DND-41 (cell line): ENCODE results near the gene FOXL2.
A peak's percentile ranks its signal among the peaks of the same experiment; 100 is the strongest.

Experiments used
- ATAC-seq: fragments of 200-7000 bp; cut with Tn5 transposase; 3 replicates; pipeline ENCODE4 v1.9.1; 2021; ENCODE audit warnings: low read depth; ENCODE audit not compliant: insufficient read depth
- DNase-seq: peaks from one replicate; pipeline ENCODE4 v3.0.0-alpha.2; 2020
- H2AFZ ChIP-seq: 2 replicates; pipeline ENCODE4 v1.6.0; 2012; ENCODE audit warnings: low read depth, low read length
- H3K27ac ChIP-seq: 2 replicates; pipeline ENCODE4 v1.5.1; 2012; ENCODE audit warnings: low read length, inconsistent platforms
- H3K27me3 ChIP-seq: fragments of 200-600 bp; sonication (generic); 2 replicates; pipeline ENCODE4 v1.6.0; 2012; ENCODE audit warnings: low read length, mild to moderate bottlenecking, inconsistent platforms; ENCODE audit not compliant: insufficient read depth, poor library complexity
- H3K36me3 ChIP-seq: 2 replicates; pipeline ENCODE4 v1.5.1; 2012; ENCODE audit warnings: low read length, inconsistent platforms; ENCODE audit not compliant: insufficient read depth
- H3K4me1 ChIP-seq: 2 replicates; pipeline ENCODE4 v1.5.1; 2012; ENCODE audit warnings: mild to moderate bottlenecking, low read length; ENCODE audit not compliant: insufficient read depth
- H3K4me2 ChIP-seq: 2 replicates; pipeline ENCODE4 v1.6.0; 2012; ENCODE audit warnings: mild to moderate bottlenecking, moderate library complexity, low read length, inconsistent platforms; ENCODE audit not compliant: insufficient read depth
- H3K4me3 ChIP-seq, 2 experiments: fragments of 200-600 bp in 1 of 2; shearing (Covaris generic) in 1 of 2; 2 replicates each; pipeline ENCODE4 v1.5.1; 2012 to 2016; ENCODE audit warnings: inconsistent platforms in 2 of 2, low read length in 2 of 2, mild to moderate bottlenecking in 2 of 2, low read depth in 1 of 2, moderate library complexity in 1 of 2
- H3K79me2 ChIP-seq: 2 replicates; pipeline ENCODE4 v1.6.0; 2012; ENCODE audit warnings: low read length, inconsistent platforms; ENCODE audit not compliant: insufficient read depth
- H3K9ac ChIP-seq: 2 replicates; pipeline ENCODE4 v1.6.0; 2012; ENCODE audit warnings: low read depth, mild to moderate bottlenecking, inconsistent platforms, low read length, moderate library complexity
- H3K9me3 ChIP-seq: 2 replicates; pipeline ENCODE4 v1.5.1; 2012; ENCODE audit warnings: low read length, moderate library complexity, mild to moderate bottlenecking, inconsistent platforms; ENCODE audit not compliant: insufficient read depth, severe bottlenecking
- H4K20me1 ChIP-seq: 2 replicates; pipeline ENCODE4 v1.6.0; 2012; ENCODE audit warnings: low read length; ENCODE audit not compliant: insufficient read depth
- EZH2 ChIP-seq: IDR thresholded peaks from 3 replicates; pipeline ENCODE4 v1.6.1; 2012; ENCODE audit warnings: borderline replicate concordance, low read depth, mild to moderate bottlenecking, moderate library complexity, low read length, inconsistent platforms; ENCODE audit not compliant: severe bottlenecking
- TF ChIP-seq, protein P1 (sequence below): IDR thresholded peaks from 2 replicates; pipeline ENCODE4 v1.5.1; 2012; ENCODE audit warnings: borderline replicate concordance, low read length, moderate library complexity, mild to moderate bottlenecking; ENCODE audit not compliant: poor library complexity, severe bottlenecking; ENCODE audit errors: extremely low read depth

FOXL2 gene

DNA sequence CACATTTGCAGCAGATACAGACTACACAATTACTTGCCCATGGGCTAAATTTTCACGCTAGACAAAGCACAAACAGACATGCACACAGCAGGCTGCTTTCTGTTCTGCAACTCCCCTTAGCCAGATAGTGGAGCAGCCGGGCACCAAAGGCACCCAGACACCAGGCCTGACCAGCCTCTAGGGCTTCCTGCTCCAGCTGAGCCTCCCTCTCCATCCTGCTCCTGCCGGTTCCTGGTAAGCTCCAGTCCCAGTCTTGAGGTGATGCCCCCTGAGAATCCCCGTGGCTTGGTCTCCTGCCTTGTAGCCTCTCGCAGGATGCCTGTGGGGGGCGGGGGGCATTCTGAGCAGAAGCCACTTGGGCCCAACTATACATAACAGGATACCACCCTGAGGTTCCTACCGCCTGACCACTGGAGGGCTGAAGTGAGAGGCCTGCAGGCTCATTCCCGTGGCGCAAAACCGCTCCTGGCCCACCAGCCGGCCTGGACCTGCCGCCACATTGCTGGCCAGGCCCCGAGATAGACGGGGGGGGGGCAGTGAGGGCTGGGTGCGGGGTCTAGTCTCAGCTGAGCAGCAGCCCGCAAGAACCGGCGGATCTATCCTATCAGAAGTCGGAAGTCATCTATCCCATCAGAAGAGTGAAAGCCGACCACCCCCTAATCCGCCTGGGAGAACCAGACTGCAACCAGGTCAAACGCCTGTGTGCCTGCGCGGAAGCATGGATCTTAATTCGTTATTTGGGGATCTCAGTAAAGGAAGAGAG, 3.9 kb downstream of the FOXL2 start:
- no peak for DNase-seq
- H3K4me2 ChIP-seq = no peak overlapping the region

DNA sequence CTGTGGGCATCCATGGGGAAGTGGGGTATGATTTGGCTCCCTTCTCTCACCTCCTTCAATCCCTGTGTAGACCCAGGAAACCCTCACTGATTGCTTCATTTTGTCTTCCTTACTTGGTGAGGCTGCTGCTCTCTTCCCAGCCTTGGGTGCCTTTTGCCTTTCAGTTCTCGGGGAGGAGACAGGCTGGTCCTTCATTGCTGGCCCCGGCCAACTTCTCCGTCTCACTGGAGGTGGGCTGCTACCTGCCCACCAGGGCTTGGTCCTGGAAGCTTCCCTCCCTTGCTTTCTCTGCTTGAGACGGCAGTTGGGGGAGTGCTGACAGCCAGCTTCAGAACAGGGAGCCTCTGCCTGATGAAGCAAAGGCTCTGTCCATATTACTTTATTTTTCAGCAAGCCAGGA, 4.7 kb downstream of the FOXL2 start:
- Histone ChIP-seq H3K36me3 (no peaks in the 10 kb centered on the region), H3K4me3 (no peak overlapping the region), H3K9ac (no peak overlapping the region), H2AFZ (no peak overlapping the region), H3K79me2 (no peaks in the 10 kb centered on the region), H3K27ac (no peak overlapping the region), H4K20me1 (no peaks in the 10 kb centered on the region), H3K9me3 (no peaks in the 10 kb centered on the region), H3K27me3 (no peaks in the 10 kb centered on the region), H3K4me2 (no peak overlapping the region), H3K4me1 (no peaks in the 10 kb centered on the region)
- ATAC-seq (no peak), DNase-seq (no peak)
- TF ChIP-seq, protein P1, sequence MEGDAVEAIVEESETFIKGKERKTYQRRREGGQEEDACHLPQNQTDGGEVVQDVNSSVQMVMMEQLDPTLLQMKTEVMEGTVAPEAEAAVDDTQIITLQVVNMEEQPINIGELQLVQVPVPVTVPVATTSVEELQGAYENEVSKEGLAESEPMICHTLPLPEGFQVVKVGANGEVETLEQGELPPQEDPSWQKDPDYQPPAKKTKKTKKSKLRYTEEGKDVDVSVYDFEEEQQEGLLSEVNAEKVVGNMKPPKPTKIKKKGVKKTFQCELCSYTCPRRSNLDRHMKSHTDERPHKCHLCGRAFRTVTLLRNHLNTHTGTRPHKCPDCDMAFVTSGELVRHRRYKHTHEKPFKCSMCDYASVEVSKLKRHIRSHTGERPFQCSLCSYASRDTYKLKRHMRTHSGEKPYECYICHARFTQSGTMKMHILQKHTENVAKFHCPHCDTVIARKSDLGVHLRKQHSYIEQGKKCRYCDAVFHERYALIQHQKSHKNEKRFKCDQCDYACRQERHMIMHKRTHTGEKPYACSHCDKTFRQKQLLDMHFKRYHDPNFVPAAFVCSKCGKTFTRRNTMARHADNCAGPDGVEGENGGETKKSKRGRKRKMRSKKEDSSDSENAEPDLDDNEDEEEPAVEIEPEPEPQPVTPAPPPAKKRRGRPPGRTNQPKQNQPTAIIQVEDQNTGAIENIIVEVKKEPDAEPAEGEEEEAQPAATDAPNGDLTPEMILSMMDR = no peak
- TF ChIP-seq EZH2 = no peak

More for the DNA sequence above, 3.9 kb downstream of the FOXL2 start:
- no peaks in the 10 kb centered on the region for H3K9me3 ChIP-seq
- H4K20me1 ChIP-seq = no peaks in the 10 kb centered on the region
- H3K36me3 ChIP-seq = no peaks in the 10 kb centered on the region
- H3K79me2 ChIP-seq = no peaks in the 10 kb centered on the region
- H3K4me3 ChIP-seq = no peak overlapping the region
- no peak overlapping the region for H2AFZ ChIP-seq
- no peak overlapping the region for H3K27ac ChIP-seq
- no peak overlapping the region for H3K9ac ChIP-seq
- ATAC-seq = no peak
- no peaks in the 10 kb centered on the region for H3K4me1 ChIP-seq
- no peak for TF ChIP-seq EZH2
- TF ChIP-seq, protein P1 = no peak
- H3K27me3 ChIP-seq = no peaks in the 10 kb centered on the region

DNA sequence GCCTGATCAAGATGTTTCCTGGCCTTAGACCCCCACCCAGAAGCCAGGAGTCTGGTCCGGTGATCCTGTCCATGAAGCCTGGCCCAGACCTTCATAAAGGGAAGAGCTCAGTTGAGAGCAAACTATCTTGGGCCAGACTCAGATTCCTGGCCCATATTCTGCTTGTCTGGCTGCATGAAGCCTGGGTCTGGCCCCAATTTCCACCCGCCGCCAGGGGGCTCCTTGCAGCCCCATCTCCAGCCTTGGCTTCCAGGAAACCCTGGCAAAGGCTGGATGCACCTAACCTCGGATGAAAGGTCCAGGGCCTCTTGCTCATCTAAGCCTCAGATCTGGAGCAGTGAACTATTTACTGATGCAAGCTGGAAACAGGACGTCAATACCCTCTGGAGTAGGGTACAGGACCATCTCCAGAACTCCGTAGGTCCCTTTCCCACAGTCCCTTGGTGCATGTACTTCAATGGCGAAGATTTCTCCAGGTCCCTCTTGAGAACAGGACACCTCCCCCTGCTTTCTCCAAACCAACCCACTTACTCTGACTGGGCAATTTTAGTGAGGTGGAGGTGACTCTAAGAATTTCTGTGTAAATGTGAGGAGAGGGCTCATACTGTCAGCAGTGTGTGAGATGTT, 5.6 kb downstream of the FOXL2 start:
- H4K20me1 ChIP-seq = no peaks in the 10 kb centered on the region

More for the DNA sequence above, 5.6 kb downstream of the FOXL2 start:
- no peaks in the 10 kb centered on the region for H3K79me2 ChIP-seq
- H3K27ac ChIP-seq = no peak overlapping the region
- DNase-seq = peak; percentile 21
- no peaks in the 10 kb centered on the region for H3K27me3 ChIP-seq
- no peak; the same call in 2 of the 3 replicates for ATAC-seq
- H3K9ac ChIP-seq = no peak overlapping the region
- H2AFZ ChIP-seq = no peak overlapping the region
- no peaks in the 10 kb centered on the region for H3K36me3 ChIP-seq
- H3K4me1 ChIP-seq = no peaks in the 10 kb centered on the region
- H3K9me3 ChIP-seq = no peaks in the 10 kb centered on the region
- H3K4me2 ChIP-seq = no peak overlapping the region
- TF ChIP-seq EZH2 = no peak
- TF ChIP-seq, protein P1 = peak; percentile 60
- no peak overlapping the region for H3K4me3 ChIP-seq
